PC-3 (cell line): Measurements from ENCODE around the gene HSPB9. TPM values are rescaled to one million over a fixed set of nuclear protein-coding genes. Genes with fewer than 3 reads are reported as not detected.

Experiments used
- ATAC-seq: fragments of 200-7000 bp; cut with Tn5 transposase; 2 replicates; pipeline ENCODE4 v1.9.1; 2020; ENCODE audit warnings: mild to moderate bottlenecking, moderate library complexity
- BruUV-seq: library from RNA; stranded (reverse); fragments of 400-500 nt; replicated peaks from 2 replicates; lab custom pipeline; 2021; lab: Mats Ljungman, UMichigan
- CTCF ChIA-PET: fragments of 300-600 bp; sonication (Branson Sonifier 250); formaldehyde crosslinking; loops from one replicate; lab custom pipeline; 2022; ENCODE audit warnings: antibody characterized with exemption; lab: Charles Lee
- POLR2A ChIA-PET: fragments of 300-600 bp; sonication (Branson Sonifier 250); formaldehyde crosslinking; loops from one replicate; lab custom pipeline; 2022; ENCODE audit warnings: antibody characterized with exemption; ENCODE audit not compliant: unreplicated experiment; lab: Charles Lee
- DNase-seq: peaks from one replicate; pipeline ENCODE4 v3.0.0-alpha.2; 2015
- H2AFZ ChIP-seq: fragments of 300-600 bp; sonication (generic); 2 replicates; pipeline ENCODE4 v1.6.0; 2016; ENCODE audit warnings: antibody characterized with exemption, low read length
- H3F3A ChIP-seq: fragments of 300-600 bp; sonication (generic); one replicate; pipeline ENCODE4 v1.6.0; 2017; ENCODE audit warnings: antibody characterized with exemption, low read length, control low read depth, mild to moderate bottlenecking; ENCODE audit not compliant: unreplicated experiment
- H3K27ac ChIP-seq: fragments of 300-600 bp; sonication (generic); 2 replicates; pipeline ENCODE4 v1.5.1; 2016; ENCODE audit warnings: mild to moderate bottlenecking, low read length
- H3K27me3 ChIP-seq: fragments of 300-600 bp; sonication (generic); 2 replicates; pipeline ENCODE4 v1.6.1; 2016; ENCODE audit warnings: low read length, mixed read lengths
- H3K36me3 ChIP-seq: fragments of 300-600 bp; sonication (generic); 2 replicates; pipeline ENCODE4 v1.6.1; 2016; ENCODE audit warnings: low read depth, mixed run types, low read length, mixed read lengths
- H3K4me1 ChIP-seq: fragments of 300-600 bp; sonication (generic); 2 replicates; pipeline ENCODE4 v1.5.1; 2016; ENCODE audit warnings: low read length; ENCODE audit not compliant: insufficient read depth
- H3K4me2 ChIP-seq: fragments of 300-600 bp; sonication (generic); 2 replicates; pipeline ENCODE4 v1.6.0; 2016; ENCODE audit warnings: low read length
- H3K4me3 ChIP-seq: fragments of 300-600 bp; sonication (generic); 2 replicates; pipeline ENCODE4 v1.5.1; 2016; ENCODE audit warnings: mild to moderate bottlenecking, low read length, mixed read lengths
- H3K79me2 ChIP-seq: fragments of 300-600 bp; sonication (generic); 2 replicates; pipeline ENCODE4 v1.6.1; 2017; ENCODE audit warnings: low read length, mixed read lengths
- H3K9ac ChIP-seq: fragments of 300-600 bp; sonication (generic); 2 replicates; pipeline ENCODE4 v1.6.0; 2016; ENCODE audit warnings: mild to moderate bottlenecking, low read length
- H3K9me2 ChIP-seq: fragments of 300-600 bp; sonication (generic); replicated peaks from 2 replicates; pipeline ENCODE4 v1.6.1; 2016; ENCODE audit warnings: mixed run types, low read length, mixed read lengths
- H3K9me3 ChIP-seq: fragments of 300-600 bp; sonication (generic); 2 replicates; pipeline ENCODE4 v1.6.1; 2016; ENCODE audit warnings: low read length, mixed read lengths
- H4K20me1 ChIP-seq: fragments of 300-600 bp; sonication (generic); 2 replicates; pipeline ENCODE4 v1.6.1; 2016; ENCODE audit warnings: low read length, mixed read lengths
- CTCF ChIP-seq: fragments of 300-600 bp; sonication (generic); conservative IDR thresholded peaks from 2 replicates; pipeline ENCODE4 v1.5.1; 2017; ENCODE audit warnings: antibody characterized with exemption, low read depth, mild to moderate bottlenecking, low read length
- EZH2 ChIP-seq: fragments of 300-600 bp; sonication (generic); IDR thresholded peaks from one replicate; pipeline ENCODE4 v1.6.1; 2017; ENCODE audit warnings: antibody characterized with exemption, mild to moderate bottlenecking, low read length; ENCODE audit not compliant: unreplicated experiment
- EZH2phosphoT487 ChIP-seq: fragments of 300-600 bp; sonication (generic); IDR thresholded peaks from 2 replicates; pipeline ENCODE4 v1.6.1; 2018; ENCODE audit warnings: mild to moderate bottlenecking, antibody characterized with exemption, low read length, borderline replicate concordance
- intact Hi-C: fragments of 100-400 bp; cut with micrococcal nuclease; formaldehyde crosslinking; loops from 2 replicates; pipeline ENCODE4 v1.9.0; 2023
- total RNA-seq: library from RNA; depleted of rRNA; stranded (reverse); fragments of >200 nt; gene quantifications from 2 replicates; pipeline ENCODE4 v1.2.3, GENCODE V29; 2014

HSPB9 gene
- total RNA-seq, 1 experiment from 2014 or later, result not detected

- POLR2A ChIA-PET, result no interaction called here
- no peak overlapping the region for H3K4me3 ChIP-seq
- no TSS peak for BruUV-seq
- H3K36me3 ChIP-seq, result no peaks in the 10 kb centered on the region
- no peaks in the 10 kb centered on the region for H4K20me1 ChIP-seq
- no peaks in the 10 kb centered on the region for H3K4me1 ChIP-seq
- no peaks in the 10 kb centered on the region for H3K79me2 ChIP-seq
- TF ChIP-seq EZH2, result no peak
- TF ChIP-seq EZH2phosphoT487, result no peak
- no peak for TF ChIP-seq CTCF
- no peaks in the 10 kb centered on the region for H3K9me2 ChIP-seq
- no peak overlapping the region for H3K27ac ChIP-seq
- no peaks in the 10 kb centered on the region for H3F3A ChIP-seq
- H3K9me3 ChIP-seq, result no peaks in the 10 kb centered on the region
- H3K4me2 ChIP-seq, result no peak overlapping the region
- no peak overlapping the region for H3K9ac ChIP-seq
- CTCF ChIA-PET, result no interaction called here
- intact Hi-C loops, result no loop called here
- no peaks in the 10 kb centered on the region for H3K27me3 ChIP-seq
- H2AFZ ChIP-seq, result no peak overlapping the region
- no peak for ATAC-seq
- no peak for DNase-seq
Measured at GRCh38 chr17:42110301-42111264, 12.0 kb upstream of the HSPB9 start.

DNA sequence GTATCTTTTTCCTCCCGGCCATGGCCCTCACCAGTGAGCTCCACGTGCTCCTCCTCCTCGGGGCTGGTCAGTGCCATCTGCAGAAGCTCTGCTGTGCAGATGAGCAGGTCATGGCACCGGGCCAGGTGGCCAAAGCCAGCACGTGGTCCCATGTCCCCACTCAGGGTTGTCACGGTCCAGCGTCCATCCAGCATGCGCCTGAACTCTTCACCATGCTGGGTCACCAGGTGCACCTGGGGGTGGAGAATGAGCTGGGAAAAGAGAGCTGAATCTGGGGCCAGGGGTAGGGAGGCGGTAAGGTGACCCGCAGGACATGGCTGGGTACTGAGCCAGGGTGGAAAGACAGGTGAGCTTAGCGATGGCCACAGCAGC lies 11.4 kb upstream of the HSPB9 start:
- H2AFZ ChIP-seq, result no peak overlapping the region
- intact Hi-C loops, result no loop called here
- H3K9me3 ChIP-seq, result no peaks in the 10 kb centered on the region
- no peak for DNase-seq
- no peak overlapping the region for H3K9ac ChIP-seq
- no peaks in the 10 kb centered on the region for H3K27me3 ChIP-seq
- no peak overlapping the region for H3K27ac ChIP-seq
- no peak overlapping the region for H3K4me2 ChIP-seq
- H3F3A ChIP-seq, result no peaks in the 10 kb centered on the region
- no peaks in the 10 kb centered on the region for H3K36me3 ChIP-seq
- ChIA-PET POLR2A (no interaction called here), CTCF (no interaction called here)
- ATAC-seq, result no peak
- no TSS peak for BruUV-seq
- no peaks in the 10 kb centered on the region for H3K79me2 ChIP-seq
- TF ChIP-seq CTCF (no peak), EZH2 (no peak), EZH2phosphoT487 (no peak)
- no peaks in the 10 kb centered on the region for H4K20me1 ChIP-seq
- no peaks in the 10 kb centered on the region for H3K9me2 ChIP-seq
- H3K4me3 ChIP-seq, result no peak overlapping the region
- no peaks in the 10 kb centered on the region for H3K4me1 ChIP-seq

DNA sequence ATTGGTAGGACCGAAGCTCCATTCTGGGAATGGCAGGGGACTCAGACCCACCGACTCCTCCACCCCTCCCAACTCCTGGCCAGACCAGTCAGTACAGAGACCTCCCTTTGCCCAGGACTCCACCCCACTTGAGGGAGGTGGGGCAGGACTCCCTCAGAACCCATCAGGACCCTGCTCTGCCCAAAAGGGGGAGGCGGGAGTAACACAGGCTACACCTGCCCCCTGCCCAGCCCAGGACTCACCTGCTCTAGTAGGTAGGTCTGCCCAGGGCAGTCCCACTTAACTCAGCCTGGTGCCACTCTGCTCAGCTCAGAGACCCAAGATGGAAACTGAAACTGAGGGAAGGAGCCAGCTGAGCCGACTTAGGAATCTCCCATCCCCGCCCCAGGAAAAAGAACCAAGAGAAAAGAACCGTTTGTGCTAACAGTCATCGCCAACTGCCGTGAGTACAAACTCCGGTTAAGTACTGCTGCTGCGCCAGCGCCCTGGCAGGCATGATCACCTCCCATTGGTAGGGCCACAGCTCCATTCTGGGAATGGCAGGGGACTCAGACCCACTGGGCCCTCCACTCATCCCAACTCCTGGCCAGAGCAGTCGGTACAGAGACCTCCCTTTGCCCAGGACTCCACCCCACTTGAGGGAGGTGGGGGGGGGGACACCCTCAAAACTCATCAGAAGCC lies 10.6 kb upstream of the HSPB9 start:
- no peak for TF ChIP-seq EZH2phosphoT487
- no peak for TF ChIP-seq EZH2
- no peak for TF ChIP-seq CTCF
- ChIA-PET POLR2A (no interaction called here), CTCF (no interaction called here)
- Histone ChIP-seq H3K9me3 (no peaks in the 10 kb centered on the region), H3K36me3 (no peaks in the 10 kb centered on the region), H3K9ac (no peak overlapping the region), H3K79me2 (no peaks in the 10 kb centered on the region), H3K27ac (no peak overlapping the region), H3K4me2 (no peak overlapping the region), H3K4me3 (no peak overlapping the region), H3K9me2 (no peaks in the 10 kb centered on the region), H2AFZ (no peak overlapping the region), H3K4me1 (no peaks in the 10 kb centered on the region), H4K20me1 (no peaks in the 10 kb centered on the region), H3K27me3 (no peaks in the 10 kb centered on the region), H3F3A (no peaks in the 10 kb centered on the region)
- no peak for DNase-seq
- BruUV-seq, result no TSS peak
- ATAC-seq, result no peak
- intact Hi-C loops, result no loop called here
